Posterior vena cava (tissue), 2 donors: ENCODE data around the gene CD2. TPM values are rescaled to one million over a fixed set of nuclear protein-coding genes. Genes with fewer than 3 reads are reported as not detected.

Experiments used
- DNase-seq: peaks from one replicate; pipeline ENCODE4 v3.0.0-alpha.2; 2020; ENCODE audit warnings: low spot score
- intact Hi-C, 2 donors: fragments of 100-400 bp; cut with DNase I; formaldehyde crosslinking; loops; one replicate each; pipeline versions ENCODE4 v1.14.1 to v1.14.2; 2022 to 2023
- total RNA-seq, 2 donors: library from RNA; stranded (reverse); fragmentation: NEBNext Ultra II Directional; extraction: Animal tissue kit (Norgen Biotek cat#: 25700); gene quantifications; one replicate each; pipeline ENCODE4 v1.2.1, GENCODE V29; 2021
- donor health status: DM: yes; HTN: yes; CAD: no.
- donor health status: DM: yes; HTN: yes; CAD: no.

Gene CD2
- total RNA-seq, 2 donors from 2014 or later: 1.1 to 2.3 TPM

DNA sequence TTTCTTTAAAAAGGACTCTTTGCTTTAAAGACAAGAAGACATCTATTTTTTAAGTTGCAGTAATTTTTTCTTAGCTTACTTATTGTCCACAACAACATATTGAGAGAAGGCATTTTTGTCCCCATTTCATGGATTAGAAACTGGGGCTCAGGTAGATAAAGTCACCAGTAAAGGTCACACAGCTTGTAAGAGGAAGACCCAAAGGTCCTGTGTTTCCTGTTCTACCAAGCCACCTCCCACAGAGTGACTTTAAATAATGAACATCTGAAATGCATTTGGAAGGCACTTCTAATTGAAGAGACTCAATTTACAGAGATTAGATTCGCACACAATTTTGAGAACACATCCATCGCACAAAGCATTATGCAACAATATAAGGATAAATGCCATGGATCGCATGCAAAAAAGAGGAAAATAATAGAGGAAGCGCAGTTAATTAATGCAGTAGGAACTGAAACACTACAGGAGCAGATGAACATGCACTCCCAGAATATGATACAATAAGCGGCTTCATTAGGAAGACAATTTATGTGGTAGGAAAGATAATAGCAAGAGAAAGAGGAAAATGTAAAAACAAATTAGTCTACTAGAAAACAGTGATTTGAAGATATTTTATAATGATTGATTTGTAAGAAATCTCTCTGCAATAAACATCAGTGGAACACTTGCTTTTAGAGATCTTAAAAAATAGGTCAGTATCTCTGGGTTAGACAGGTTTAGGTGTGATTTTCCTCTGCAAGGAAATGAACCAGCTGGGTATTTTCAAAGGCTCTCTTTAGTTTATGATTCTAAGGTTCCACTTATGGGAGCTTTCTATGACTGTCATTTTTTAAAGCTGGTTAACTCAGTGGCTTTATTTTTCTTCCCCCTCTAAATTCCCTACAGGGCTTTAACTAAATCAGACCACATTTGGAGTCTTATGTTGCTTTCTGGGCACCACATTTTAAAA is 27.1 kb upstream of the CD2 start:
- intact Hi-C loops: no loop called here

DNA sequence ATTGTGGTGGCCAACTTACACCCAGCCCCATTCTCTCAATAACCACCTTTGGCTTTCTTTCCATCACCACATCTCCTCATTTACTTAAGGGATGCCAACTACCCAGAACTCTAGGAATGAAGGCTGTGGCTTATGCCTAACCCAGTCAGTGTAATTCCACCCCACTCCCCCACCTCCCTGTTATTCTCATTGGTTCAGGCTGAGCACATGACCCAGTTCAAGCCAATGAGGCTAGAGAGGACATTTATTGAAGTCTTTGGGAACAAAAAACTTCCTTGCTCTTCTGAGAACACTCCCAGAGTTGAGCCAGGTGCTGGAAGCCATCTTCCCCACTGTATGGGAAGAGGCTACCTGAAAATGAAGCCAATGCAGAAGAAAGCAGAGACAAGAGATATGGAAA is 22.8 kb upstream of the CD2 start:
- intact Hi-C loops: no loop called here
- DNase-seq: no peak

More for the DNA sequence above, 27.1 kb upstream of the CD2 start:
- no peak for DNase-seq

GRCh38 chr1:116732726-116733125 is 21.5 kb upstream of the CD2 start:
- intact Hi-C loops: loop anchor here in 1 of 2 donors (1.0 kb wide), 1 partner anchor 75 kb away; no protein-coding TSS in a partner anchor
- DNase-seq: no peak

DNA sequence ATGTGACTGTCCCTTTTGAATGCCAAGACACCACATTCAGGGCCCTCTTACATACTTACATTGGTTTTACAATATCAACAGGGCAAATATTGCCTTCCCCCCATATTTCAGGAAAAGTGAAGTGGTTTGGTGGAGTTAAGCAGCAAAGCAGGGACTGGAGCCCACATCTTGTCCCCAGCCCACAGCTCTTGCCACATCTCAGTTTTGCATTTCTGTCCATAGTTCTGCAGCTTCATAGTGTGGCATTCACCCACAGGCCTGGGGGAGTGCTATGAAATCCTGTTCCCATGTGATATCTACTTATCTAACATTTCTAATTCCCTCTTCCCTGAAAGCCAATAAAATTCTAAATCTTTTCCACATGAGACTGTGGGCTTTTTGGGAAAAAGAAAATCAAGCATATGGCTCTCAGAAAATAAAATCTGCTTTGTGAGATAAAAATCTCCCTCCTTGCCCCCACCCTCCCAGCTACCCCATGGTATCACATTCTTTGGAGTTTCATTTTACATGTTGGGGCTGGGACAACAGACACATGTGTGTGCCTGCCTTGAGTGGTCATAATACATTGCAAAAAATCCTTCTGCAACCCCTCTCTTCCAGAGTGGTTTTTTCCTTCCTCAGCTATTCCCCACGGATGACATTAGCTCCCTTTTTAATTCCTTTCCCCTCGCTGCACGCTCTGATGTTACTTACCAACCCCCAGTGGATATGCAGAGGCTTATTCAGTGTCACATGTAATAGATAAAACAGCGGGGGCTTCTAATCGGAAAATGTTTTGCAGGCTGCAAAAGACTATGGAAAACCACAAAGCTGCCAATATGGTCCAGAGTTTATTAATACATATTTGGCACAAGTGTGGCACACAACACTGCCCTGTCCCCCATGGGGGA is 20.5 kb upstream of the CD2 start:
- DNase-seq: no peak
- intact Hi-C loops: loop anchor here in 1 of 2 donors (1.0 kb wide), 1 partner anchor 74 kb away; no protein-coding TSS in a partner anchor

DNA sequence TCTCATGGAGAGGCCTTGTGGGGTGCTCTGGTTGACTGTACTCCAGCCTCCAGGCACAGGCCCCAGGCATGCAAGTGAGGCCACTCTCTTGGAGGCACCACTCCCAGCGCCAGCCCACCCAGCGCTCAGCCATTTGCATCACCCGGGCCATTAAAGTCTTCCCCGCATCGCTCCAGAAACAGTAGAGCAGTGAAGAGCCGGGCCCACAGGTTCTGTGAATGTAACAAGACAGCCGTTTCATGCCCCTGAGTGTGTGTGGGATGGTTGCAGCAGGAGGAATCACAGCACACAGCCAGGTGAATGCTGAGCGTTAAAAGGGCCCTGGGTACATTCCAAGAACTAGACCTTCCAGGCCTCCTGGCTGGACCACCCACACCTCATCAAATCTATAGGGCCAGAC is 19.0 kb upstream of the CD2 start:
- DNase-seq: no peak
- intact Hi-C loops: loop anchor here in 1 of 2 donors (5.0 kb wide), 1 partner anchor 317 kb away; no protein-coding TSS in a partner anchor

- intact Hi-C loops: loop anchor here in 1 of 2 donors (5.0 kb wide), 1 partner anchor 315 kb away; no protein-coding TSS in a partner anchor
- DNase-seq: no peak
Observed at GRCh38 chr1:116737020-116737854, 17.0 kb upstream of the CD2 start.

GRCh38 chr1:116737855-116738321 is 16.3 kb upstream of the CD2 start:
- DNase-seq: no peak
- intact Hi-C loops: loop anchor here (2.0 to 5.0 kb wide), 2 partner anchors 314 to 317 kb away; no protein-coding TSS in a partner anchor

- no peak for DNase-seq
- intact Hi-C loops: loop anchor here (2.0 to 5.0 kb wide), 2 partner anchors 313 to 316 kb away; no protein-coding TSS in a partner anchor
Observed at GRCh38 chr1:116738673-116739370, 15.4 kb upstream of the CD2 start.

DNA sequence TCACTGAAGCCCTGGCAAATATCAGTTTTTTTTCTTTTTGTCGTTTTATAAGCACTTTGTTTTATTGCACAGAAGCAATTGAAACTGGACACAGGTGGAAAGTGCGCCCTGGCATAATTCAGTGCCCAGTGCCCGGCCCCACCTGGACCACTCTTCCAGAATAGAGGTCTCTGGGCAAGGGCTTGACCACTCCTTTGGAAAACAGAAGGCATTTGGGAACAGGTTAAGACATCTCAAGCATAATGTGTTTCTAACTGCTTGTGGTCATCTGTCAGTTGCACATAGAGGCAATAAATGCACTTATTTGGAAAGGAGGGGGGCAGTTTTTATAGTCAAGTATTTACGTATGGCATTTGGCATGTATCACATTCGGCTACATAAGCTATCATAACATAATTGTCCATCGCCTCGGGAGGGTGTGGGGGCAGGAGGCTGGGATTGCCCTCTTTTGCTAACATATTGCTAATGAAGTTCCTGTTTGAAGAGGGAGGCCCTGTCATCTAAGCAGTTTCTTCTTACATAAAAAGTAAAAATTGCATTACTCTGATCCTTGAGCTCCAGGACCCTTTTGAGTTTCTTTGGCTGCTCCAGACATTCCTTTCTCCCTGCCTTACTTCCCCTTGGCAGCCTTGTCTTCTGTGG is 14.7 kb upstream of the CD2 start:
- intact Hi-C loops: loop anchor here (2.0 to 5.0 kb wide), 2 partner anchors 313 to 315 kb away; no protein-coding TSS in a partner anchor
- DNase-seq: no peak

DNA sequence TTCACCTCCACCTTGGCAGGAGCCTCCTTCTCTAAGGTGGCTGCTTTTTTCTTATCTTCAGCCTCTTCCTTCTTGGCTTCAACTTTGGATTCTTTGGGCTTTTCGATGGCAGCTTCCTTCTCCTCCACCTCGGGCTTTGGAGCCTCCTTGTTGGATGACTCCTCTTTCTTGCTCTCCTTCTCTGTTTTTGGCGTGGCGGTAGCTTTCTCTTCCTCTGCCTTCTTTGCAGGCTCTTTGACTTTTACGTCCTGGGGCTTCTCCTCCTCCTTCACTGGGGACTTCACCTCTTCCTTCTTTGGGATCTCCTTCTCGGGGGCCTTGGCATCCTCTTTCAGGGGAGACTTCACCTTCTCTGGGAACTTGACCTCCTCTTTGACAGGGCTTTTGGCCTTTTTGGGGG is 13.9 kb upstream of the CD2 start:
- intact Hi-C loops: no loop called here

DNA sequence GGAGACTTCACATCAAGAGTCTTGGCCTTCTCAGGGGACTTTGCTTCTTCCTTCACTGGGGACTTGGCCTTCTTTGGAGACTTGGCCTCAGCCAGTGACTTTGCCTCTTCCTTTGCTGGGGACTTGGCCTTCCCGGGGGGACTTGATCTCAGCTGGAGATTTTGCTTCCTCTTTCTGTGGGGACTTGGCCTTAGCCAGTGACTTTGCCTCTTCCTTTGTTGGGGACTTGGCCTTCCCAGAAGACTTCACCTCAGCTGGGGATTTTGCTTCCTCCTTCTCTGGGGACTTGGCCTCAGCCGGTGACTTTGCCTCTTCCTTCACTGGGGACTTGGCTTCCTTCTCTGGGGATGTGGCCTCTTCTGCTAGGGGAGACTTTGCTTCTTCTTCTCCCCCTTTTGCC is 13.5 kb upstream of the CD2 start:
- intact Hi-C loops: no loop called here
- no peak for DNase-seq

More for the DNA sequence above, 13.9 kb upstream of the CD2 start:
- no peak for DNase-seq

- intact Hi-C loops: no loop called here
- DNase-seq: no peak
Observed at GRCh38 chr1:116741836-116742565, 12.2 kb upstream of the CD2 start.

- intact Hi-C loops: no loop called here
- no peak for DNase-seq
Observed at GRCh38 chr1:116743535-116743934, 10.7 kb upstream of the CD2 start.

DNA sequence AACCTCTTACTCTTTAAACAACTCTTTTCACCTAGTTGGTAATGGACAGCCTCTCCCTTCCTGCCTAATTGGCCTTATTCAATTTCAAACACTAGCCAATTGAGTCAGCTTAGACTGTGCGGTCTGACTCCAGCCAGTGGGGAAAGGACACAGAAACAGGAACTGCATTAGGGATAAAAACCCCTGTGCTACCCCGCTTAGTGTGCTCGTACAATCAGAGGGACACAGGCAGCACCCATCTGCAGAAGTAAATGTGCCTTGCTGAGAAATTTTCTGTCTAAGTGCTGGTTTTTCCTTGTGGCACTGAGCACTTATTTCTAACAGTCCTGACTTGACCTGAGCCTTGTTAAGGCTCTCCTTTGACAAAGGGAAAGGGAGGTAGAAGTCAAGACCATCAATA is 6.0 kb upstream of the CD2 start:
- DNase-seq: no peak

DNA sequence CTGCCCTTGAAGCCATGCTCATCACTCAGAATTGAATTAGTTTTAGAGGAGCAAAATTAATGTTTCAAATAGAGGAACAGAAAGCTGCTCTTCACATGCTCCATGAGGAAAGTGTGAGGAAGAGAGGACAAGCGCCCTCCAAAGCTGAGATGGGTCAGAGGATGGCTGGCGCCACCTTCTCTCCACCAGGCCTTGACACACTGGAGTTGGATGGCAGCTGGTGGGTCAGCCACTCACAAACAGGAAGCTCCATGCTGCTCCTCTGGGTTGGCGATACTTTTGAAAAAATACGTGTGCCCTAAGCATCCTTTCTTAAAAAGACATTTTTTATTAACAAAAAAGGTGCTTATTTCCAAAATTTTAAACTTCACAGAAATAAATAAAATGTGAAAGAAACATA is 3.1 kb upstream of the CD2 start:
- no peak for DNase-seq
- intact Hi-C loops: no loop called here

More for the DNA sequence above, 6.0 kb upstream of the CD2 start:
- intact Hi-C loops: no loop called here

GRCh38 chr1:116751621-116752020 is 2.6 kb upstream of the CD2 start:
- intact Hi-C loops: no loop called here
- no peak for DNase-seq

DNA sequence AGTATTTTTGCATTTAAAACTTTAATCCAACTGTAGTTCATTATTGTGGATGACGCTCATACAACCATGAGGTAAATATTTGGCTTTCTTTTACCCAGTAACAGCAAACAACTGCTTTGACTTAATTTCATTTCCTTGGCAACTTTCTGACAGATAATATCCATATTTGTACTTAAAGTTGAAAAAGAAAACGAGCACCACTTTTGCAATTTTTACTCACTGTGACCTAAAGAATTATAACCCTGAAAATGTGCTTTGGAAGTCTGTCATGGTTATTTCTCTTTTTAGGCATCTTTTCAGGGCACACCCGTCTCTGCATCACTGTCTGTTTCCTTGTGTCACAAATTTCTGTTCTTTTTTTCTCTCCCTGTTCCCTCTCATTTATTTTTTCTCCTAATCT is 918 bp upstream of the CD2 start:
- DNase-seq: no peak
- intact Hi-C loops: no loop called here
